ENCODE measurements around the gene CERK.

- TF ChIP-seq CTCF (tag by site-specific recombination; IDR thresholded peaks at IDR 0.05), result no peak
- no peak for TF ChIP-seq ZNF350 (tag by site-specific recombination; IDR thresholded peaks at IDR 0.05)
- no peak for TF ChIP-seq MZF1 (tag by site-specific recombination; IDR thresholded peaks at IDR 0.05; ENCODE audit: borderline replicate concordance)
- TF ChIP-seq ZNF140 (tag by site-specific recombination; IDR thresholded peaks at IDR 0.05), result no peak
- TF ChIP-seq, protein P1, sequence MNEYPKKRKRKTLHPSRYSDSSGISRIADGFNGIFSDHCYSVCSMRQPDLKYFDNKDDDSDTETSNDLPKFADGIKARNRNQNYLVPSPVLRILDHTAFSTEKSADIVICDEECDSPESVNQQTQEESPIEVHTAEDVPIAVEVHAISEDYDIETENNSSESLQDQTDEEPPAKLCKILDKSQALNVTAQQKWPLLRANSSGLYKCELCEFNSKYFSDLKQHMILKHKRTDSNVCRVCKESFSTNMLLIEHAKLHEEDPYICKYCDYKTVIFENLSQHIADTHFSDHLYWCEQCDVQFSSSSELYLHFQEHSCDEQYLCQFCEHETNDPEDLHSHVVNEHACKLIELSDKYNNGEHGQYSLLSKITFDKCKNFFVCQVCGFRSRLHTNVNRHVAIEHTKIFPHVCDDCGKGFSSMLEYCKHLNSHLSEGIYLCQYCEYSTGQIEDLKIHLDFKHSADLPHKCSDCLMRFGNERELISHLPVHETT (tag by site-specific recombination; IDR thresholded peaks at IDR 0.05), result no peak
- no peak for TF ChIP-seq ZNF274 (IDR thresholded peaks at IDR 0.05; ENCODE audit: low read length)
- TF ChIP-seq ZNF274 (tag by site-specific recombination; IDR thresholded peaks at IDR 0.05; ENCODE audit: borderline replicate concordance), result no peak
- TF ChIP-seq, protein P2, sequence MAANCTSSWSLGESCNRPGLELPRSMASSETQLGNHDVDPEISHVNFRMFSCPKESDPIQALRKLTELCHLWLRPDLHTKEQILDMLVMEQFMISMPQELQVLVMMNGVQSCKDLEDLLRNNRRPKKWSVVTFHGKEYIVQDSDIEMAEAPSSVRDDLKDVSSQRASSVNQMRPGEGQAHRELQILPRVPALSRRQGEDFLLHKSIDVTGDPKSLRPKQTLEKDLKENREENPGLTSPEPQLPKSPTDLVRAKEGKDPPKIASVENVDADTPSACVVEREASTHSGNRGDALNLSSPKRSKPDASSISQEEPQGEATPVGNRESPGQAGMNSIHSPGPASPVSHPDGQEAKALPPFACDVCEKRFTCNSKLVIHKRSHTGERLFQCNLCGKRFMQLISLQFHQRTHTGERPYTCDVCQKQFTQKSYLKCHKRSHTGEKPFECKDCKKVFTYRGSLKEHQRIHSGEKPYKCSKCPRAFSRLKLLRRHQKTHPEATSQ (tag by site-specific recombination; IDR thresholded peaks at IDR 0.05), result no peak
These were observed 45.7 kb upstream of the CERK start for GRCh38 chr22:46783721-46784120.

Measured in HEK293 (cell line).